Coronary artery (tissue), 2 donors: ENCODE results near the gene JMJD6.

ENCODE experiments used
- DNase-seq: peaks from one replicate; pipeline ENCODE4 v3.0.0-alpha.2; 2017; ENCODE audit warnings: low spot score
- H3K27ac ChIP-seq, 2 donors: fragments of 200-600 bp; sonication (generic); one replicate each; pipeline ENCODE4 v1.5.1; 2016 to 2019
- H3K4me3 ChIP-seq: fragments of 200-600 bp; sonication (generic); 2 replicates; pipeline ENCODE4 v1.5.1; 2016; ENCODE audit warnings: mild to moderate bottlenecking, moderate library complexity
- TF ChIP-seq, protein P1 (sequence below): fragments of 200-600 bp; sonication (generic); IDR thresholded peaks from one replicate; pipeline ENCODE4 v1.5.1; 2019; ENCODE audit warnings: antibody characterized with exemption

The JMJD6 gene

DNA sequence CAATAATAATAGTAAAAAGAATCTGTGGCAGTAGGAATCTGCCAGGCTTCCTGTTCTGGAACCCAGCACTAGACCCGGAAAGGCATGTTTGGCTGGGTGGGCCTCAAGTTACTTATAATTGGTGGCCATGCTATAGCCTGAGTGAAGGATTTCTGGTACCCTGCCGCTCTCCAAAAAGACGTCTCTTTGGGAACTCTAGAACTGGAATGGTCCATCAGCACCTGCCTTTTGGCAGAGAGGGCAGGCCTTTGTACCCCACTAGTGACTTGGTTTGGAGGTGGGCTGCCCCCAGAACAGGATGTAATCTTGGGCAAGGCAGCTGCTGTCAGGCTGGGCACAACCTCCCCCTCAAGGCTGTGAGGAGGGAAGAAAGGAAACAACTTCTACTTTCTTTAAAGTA, 53.5 kb downstream of the JMJD6 start:
- no peak overlapping the region for H3K4me3 ChIP-seq
- no peak for DNase-seq
- H3K27ac ChIP-seq: no peak overlapping the region
- TF ChIP-seq, protein P1, sequence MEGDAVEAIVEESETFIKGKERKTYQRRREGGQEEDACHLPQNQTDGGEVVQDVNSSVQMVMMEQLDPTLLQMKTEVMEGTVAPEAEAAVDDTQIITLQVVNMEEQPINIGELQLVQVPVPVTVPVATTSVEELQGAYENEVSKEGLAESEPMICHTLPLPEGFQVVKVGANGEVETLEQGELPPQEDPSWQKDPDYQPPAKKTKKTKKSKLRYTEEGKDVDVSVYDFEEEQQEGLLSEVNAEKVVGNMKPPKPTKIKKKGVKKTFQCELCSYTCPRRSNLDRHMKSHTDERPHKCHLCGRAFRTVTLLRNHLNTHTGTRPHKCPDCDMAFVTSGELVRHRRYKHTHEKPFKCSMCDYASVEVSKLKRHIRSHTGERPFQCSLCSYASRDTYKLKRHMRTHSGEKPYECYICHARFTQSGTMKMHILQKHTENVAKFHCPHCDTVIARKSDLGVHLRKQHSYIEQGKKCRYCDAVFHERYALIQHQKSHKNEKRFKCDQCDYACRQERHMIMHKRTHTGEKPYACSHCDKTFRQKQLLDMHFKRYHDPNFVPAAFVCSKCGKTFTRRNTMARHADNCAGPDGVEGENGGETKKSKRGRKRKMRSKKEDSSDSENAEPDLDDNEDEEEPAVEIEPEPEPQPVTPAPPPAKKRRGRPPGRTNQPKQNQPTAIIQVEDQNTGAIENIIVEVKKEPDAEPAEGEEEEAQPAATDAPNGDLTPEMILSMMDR: no peak

DNA sequence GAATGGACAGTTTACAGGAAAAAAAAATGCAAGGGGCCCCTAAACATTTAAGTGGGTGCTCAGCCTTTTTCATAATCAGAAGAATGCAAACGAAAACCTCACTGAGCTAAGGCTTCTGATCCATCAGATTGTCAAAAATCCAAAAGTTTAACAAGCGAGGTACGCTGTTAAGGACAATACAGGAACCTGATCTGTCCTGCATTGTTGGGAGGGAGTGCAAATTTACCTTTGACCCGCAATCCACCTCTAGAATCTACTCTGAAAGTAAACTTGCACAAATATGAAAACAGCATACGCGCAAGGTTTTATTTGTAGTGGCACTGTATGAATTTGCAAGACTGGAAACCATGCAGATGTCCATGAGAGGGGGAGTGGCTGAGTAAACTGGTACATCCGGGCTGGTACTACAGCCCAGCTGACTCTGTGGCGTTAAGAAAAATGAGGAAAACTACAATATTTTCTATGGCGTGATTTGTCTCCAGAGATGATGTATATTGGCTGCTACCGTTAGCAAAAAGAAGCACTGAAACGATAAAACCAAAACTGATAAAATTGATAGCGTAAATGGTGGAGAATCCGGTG, 54.0 kb downstream of the JMJD6 start:
- DNase-seq: no peak
- peak overlapping the region; percentile 80 for H3K4me3 ChIP-seq
- H3K27ac ChIP-seq: peak overlapping the region; percentile 80 to 85
- TF ChIP-seq, protein P1: no peak

GRCh38 chr17:76671912-76672262, 54.5 kb downstream of the JMJD6 start:
- no peak for DNase-seq
- TF ChIP-seq, protein P1: no peak
- H3K4me3 ChIP-seq: peak overlapping the region; percentile 80
- H3K27ac ChIP-seq: peak overlapping the region; percentile 80 to 85

DNA sequence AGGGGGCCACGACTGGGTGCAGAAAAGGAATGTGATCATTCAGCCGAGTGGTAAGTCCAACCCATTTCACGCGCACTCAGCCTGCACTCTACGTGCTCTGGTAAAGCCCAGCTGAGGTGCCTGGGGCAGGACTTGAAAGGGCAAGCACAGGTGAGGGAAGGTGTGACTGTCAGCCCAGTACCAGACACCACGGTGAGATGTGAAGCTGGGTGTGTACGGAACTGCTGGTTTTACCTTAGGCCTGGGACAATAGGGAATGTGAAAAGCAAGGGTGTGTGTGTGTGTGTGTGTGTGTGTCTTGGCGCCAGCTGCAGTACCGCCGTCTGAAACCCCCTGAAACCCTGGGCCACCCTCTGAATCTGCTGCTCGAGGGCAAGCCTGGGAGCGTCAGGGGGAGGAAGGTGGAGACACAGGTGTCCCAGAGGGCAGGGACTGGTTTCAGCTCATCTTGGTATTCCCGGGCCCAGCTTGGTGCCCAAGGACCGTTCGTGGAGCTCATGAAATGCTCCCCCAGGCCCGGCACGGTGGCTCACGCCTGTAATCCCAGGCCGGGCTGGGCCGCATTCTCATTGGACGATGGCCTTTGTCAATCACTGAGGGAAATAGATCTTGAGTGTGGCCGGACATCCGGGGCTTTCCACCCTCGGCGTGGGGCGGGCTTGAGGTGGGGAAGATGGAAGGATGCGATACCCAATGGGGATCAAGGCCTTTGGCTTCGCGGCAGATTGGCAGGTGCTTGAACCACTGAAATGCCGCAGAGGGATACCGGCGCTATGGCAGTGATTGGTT, 55.1 kb downstream of the JMJD6 start:
- peak overlapping the region; percentile 80 for H3K4me3 ChIP-seq
- DNase-seq: peak; percentile 100
- H3K27ac ChIP-seq: peak overlapping the region; percentile 80 to 89
- TF ChIP-seq, protein P1: no peak

GRCh38 chr17:76670718-76671122, 55.7 kb downstream of the JMJD6 start:
- Histone ChIP-seq H3K4me3 (peak overlapping the region; percentile 80), H3K27ac (no peak overlapping the region)
- TF ChIP-seq, protein P1: no peak
- no peak for DNase-seq

GRCh38 chr17:76670020-76670717, 56.2 kb downstream of the JMJD6 start:
- Histone ChIP-seq H3K4me3 (no peak overlapping the region), H3K27ac (no peak overlapping the region)
- TF ChIP-seq, protein P1: no peak
- DNase-seq: no peak
